AG04450 (cell line): ENCODE measurements around the gene HYAL1. TPM values are rescaled to one million over a fixed set of nuclear protein-coding genes. Genes with fewer than 3 reads are reported as not detected.

ENCODE experiments used
- CTCF ChIA-PET: fragments of 300-600, 350-600 bp; formaldehyde crosslinking; extraction: SDS; loops from one replicate; lab custom pipeline; 2022; ENCODE audit warnings: antibody characterized with exemption, inconsistent platforms; lab: Charles Lee
- POLR2A ChIA-PET: fragments of 350-600 bp; formaldehyde crosslinking; extraction: SDS; loops from one replicate; lab custom pipeline; 2021; ENCODE audit warnings: antibody characterized with exemption, inconsistent platforms; lab: Yijun Ruan, JAX
- DNase-seq: peaks from one replicate; pipeline ENCODE4 v3.0.0-alpha.2; 2011; ENCODE audit warnings: low read depth, low spot score
- H3K27ac ChIP-seq: one replicate; pipeline ENCODE4 v1.5.1; 2012; ENCODE audit warnings: low read depth, low read length, control low read depth
- H3K27me3 ChIP-seq: one replicate; pipeline ENCODE4 v1.6.0; 2012; ENCODE audit warnings: low read length; ENCODE audit not compliant: control insufficient read depth, insufficient read depth
- H3K4me3 ChIP-seq: 2 replicates; pipeline ENCODE4 v1.5.1; 2011; ENCODE audit warnings: mild to moderate bottlenecking, low read depth, low read length, control low read depth
- H3K9me3 ChIP-seq: 2 replicates; pipeline ENCODE4 v1.5.1; 2012; ENCODE audit warnings: low read length; ENCODE audit not compliant: control insufficient read depth, insufficient read depth
- CTCF ChIP-seq: IDR thresholded peaks from 2 replicates; pipeline ENCODE4 v1.5.1; 2011; ENCODE audit warnings: low read depth, low read length, control low read depth, inconsistent platforms
- polyA plus RNA-seq: library from polyadenylated mRNA; depleted of rRNA; stranded (reverse); fragments of >200 nt; gene quantifications from 2 replicates; pipeline ENCODE4 v1.2.3, GENCODE V29; 2011

Gene HYAL1
- polyA plus RNA-seq, 1 experiment = 0.32 TPM

DNA sequence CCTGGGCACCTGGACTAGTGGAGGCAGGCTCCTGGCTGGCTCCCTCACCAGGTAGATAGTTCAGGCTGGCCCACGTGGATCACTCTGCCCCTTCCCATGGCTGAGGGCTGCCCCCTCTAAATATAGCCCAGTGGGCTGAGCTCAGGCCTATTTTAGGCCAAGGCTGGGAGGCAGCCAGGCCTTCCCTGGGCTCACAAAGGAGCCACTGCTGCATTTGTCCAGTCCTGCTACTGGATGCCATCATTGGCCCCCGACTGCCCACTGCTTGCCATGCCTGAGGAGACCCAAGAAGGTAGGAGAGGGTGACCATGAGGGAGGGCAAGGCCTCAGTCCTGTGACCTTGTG is 24.5 kb downstream of the HYAL1 start, which contains the start of gene LSMEM2:
Gene LSMEM2, plus strand, starts transcription at position 208 of the 345 bp plus-strand sequence. Its CDS starts 27 bp downstream, at position 235.
- Histone ChIP-seq H3K4me3 (no peak within 1 kb of the TSS), H3K27ac (no peak within 1 kb of the TSS), H3K27me3 (peaks cover 19% of the 10 kb centered on the region), H3K9me3 (no peaks in the 10 kb centered on the region; the same call in 1 of the 2 replicates)
- CTCF ChIA-PET = interaction anchor here (1.0 to 2.2 kb wide), 2 partner anchors 19 to 87 kb away, joined by 3 to 9 read pairs; no protein-coding TSS in a partner anchor
- DNase-seq = no peak
- TF ChIP-seq CTCF = no peak
- POLR2A ChIA-PET = interaction anchor here (0.8 to 1.4 kb wide), 3 partner anchors 12 to 43 kb away, joined by 3 to 6 read pairs (median 5); partner anchors contain the start of gene GNAI2

DNA sequence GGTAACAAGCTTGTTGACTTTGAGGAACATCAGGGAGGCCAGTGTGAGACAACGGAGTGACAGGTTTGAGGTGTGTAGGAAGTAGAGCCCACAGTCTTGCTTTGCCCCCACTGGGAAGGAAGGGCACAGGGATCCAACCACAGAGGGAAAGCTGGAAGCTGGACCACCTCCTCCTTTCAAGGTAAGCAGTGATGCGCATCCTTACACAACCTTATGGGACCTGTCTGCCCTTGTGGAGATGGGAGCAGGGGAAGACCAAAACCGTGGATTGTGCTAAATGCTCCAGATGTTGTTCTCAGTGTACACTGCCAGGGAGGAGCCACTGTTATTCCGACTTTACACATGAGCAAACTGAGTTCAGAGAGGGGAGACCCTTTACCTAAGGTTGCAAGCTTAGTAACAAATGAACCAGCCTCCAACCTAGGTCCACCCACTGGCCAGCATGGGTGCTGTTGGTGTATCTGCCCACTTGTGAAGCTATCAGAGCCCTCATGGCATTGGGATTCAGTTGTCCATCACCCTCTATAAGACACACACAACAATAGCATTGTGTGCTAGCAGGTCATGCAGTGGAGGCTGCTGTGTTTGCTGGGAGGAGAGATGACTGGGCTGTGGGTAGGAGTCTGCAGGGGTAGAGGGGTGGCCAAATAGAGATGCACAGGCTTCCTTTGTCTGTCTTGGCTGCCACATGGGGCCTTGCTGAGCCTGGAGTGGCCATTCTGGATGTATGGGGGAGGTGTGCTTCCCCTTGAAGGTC is 25.1 kb downstream of the HYAL1 start:
- ChIA-PET CTCF (interaction anchor here (0.6 to 2.2 kb wide), 3 partner anchors 18 to 86 kb away, joined by 3 to 9 read pairs (median 3); no protein-coding TSS in a partner anchor), POLR2A (no interaction called here)
- no peak overlapping the region for H3K4me3 ChIP-seq
- TF ChIP-seq CTCF = no peak
- no peaks in the 10 kb centered on the region; the same call in 1 of the 2 replicates for H3K9me3 ChIP-seq
- no peak for DNase-seq
- H3K27ac ChIP-seq = no peak overlapping the region
- peaks cover 19% of the 10 kb centered on the region for H3K27me3 ChIP-seq

DNA sequence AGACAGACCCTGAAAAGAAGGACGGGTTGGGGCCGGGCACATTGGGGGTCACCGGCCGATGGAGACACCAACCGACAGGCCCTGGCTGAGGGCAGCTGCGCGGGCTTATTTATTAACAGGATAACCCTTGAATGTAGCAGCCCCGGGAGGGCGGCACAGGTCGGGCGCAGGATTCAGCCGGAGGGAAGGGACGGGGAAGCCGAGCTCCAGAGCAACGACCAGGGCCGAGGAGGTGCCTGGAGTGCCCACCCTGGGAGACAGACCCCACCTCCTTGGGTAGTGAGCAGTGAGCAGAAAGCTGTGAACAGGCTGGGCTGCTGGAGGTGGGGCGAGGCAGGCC is 26.6 kb downstream of the HYAL1 start:
- ChIA-PET POLR2A (no interaction called here), CTCF (no interaction called here)
- H3K27me3 ChIP-seq = peaks cover 19% of the 10 kb centered on the region
- H3K4me3 ChIP-seq = no peak overlapping the region
- TF ChIP-seq CTCF = no peak
- H3K9me3 ChIP-seq = no peaks in the 10 kb centered on the region; the same call in 1 of the 2 replicates
- DNase-seq = no peak
- no peak overlapping the region for H3K27ac ChIP-seq

- ChIA-PET CTCF (no interaction called here), POLR2A (no interaction called here)
- Histone ChIP-seq H3K4me3 (no peak overlapping the region), H3K27me3 (peaks cover 19% of the 10 kb centered on the region), H3K9me3 (no peaks in the 10 kb centered on the region; the same call in 1 of the 2 replicates), H3K27ac (no peak overlapping the region)
- no peak for TF ChIP-seq CTCF
- no peak for DNase-seq
Measured at GRCh38 chr3:50275996-50276761, 27.2 kb downstream of the HYAL1 start.
